HCT116 (cell line): ENCODE results near the gene CDC6. TPM values are rescaled to one million over a fixed set of nuclear protein-coding genes. Genes with fewer than 3 reads are reported as not detected.
A peak's percentile ranks its signal among the peaks of the same experiment; 100 is the strongest.

ENCODE experiments used
- ATAC-seq: fragments of 200-7000 bp; cut with Tn5 transposase; 2 replicates; pipeline ENCODE4 v1.9.1; 2020; ENCODE audit warnings: mild to moderate bottlenecking, moderate library complexity
- BruUV-seq: library from RNA; stranded (reverse); fragments of 400-500 nt; replicated peaks from 2 replicates; lab custom pipeline; 2021; lab: Mats Ljungman, UMichigan
- CTCF ChIA-PET: fragments of 300-600 bp; sonication (Branson Sonifier 250); formaldehyde crosslinking; loops from one replicate; lab custom pipeline; 2021; ENCODE audit warnings: antibody characterized with exemption; lab: Charles Lee
- POLR2A ChIA-PET: fragments of 300-600, 350-600 bp; sonication (Branson Sonifier 250); formaldehyde crosslinking; loops from one replicate; lab custom pipeline; 2021; ENCODE audit warnings: antibody characterized with exemption; lab: Charles Lee
- RAD21 ChIA-PET, 2 experiments: fragments of 300-600 bp; sonication (Branson Sonifier 250); formaldehyde crosslinking; loops; one replicate each; lab custom pipeline; 2023; ENCODE audit warnings: low total read pairs in 2 of 2; ENCODE audit not compliant: uncharacterized antibody in 2 of 2, unreplicated experiment in 2 of 2, low non-redundant PET in 1 of 2; lab: Charles Lee
- DNase-seq: peaks from one replicate; pipeline ENCODE4 v3.0.0-alpha.2; 2010; ENCODE audit warnings: low read depth, low spot score
- H2AFZ ChIP-seq: fragments of 200-600 bp; shearing (Covaris generic), sonication (generic); 2 replicates; pipeline ENCODE4 v1.6.1; 2017; ENCODE audit warnings: low read depth, mixed run types, mixed read lengths, antibody characterized with exemption, low read length; ENCODE audit not compliant: poor library complexity, severe bottlenecking
- H3K27ac ChIP-seq: 2 replicates; pipeline ENCODE4 v1.5.1; 2012; ENCODE audit warnings: low read depth, low read length
- H3K27me3 ChIP-seq: fragments of 200-600 bp; sonication (generic); 2 replicates; pipeline ENCODE4 v1.6.1; 2016; ENCODE audit warnings: mixed run types, low read length, mixed read lengths; ENCODE audit not compliant: insufficient read depth
- H3K36me3 ChIP-seq, 2 experiments: fragments of 200-500 bp in 1 of 2; fragments of 200-600 bp in 1 of 2; sonication (Bioruptor generic) in 1 of 2; sonication (generic) in 1 of 2; 2 replicates each; pipeline versions ENCODE4 v1.5.1 to v1.6.1; 2014 to 2016; ENCODE audit warnings: low read length in 2 of 2, inconsistent platforms in 1 of 2, mixed read lengths in 1 of 2, mixed run types in 1 of 2; ENCODE audit not compliant: insufficient read depth in 2 of 2, control insufficient read depth in 1 of 2
- H3K4me1 ChIP-seq, 2 experiments: fragments of 200-600 bp in 1 of 2; sonication (generic) in 1 of 2; 2 replicates each; pipeline versions ENCODE4 v1.5.1 to v1.6.1; 2012 to 2017; ENCODE audit warnings: low read length in 2 of 2, inconsistent platforms in 1 of 2, mild to moderate bottlenecking in 1 of 2, mixed read lengths in 1 of 2, mixed run types in 1 of 2, moderate library complexity in 1 of 2; ENCODE audit not compliant: insufficient read depth in 2 of 2, control insufficient read depth in 1 of 2
- H3K4me2 ChIP-seq: fragments of 200-600 bp; sonication (generic); 2 replicates; pipeline ENCODE4 v1.6.1; 2017; ENCODE audit warnings: mixed run types, low read length, mixed read lengths
- H3K4me3 ChIP-seq, 2 experiments: fragments of 200-600 bp in 1 of 2; sonication (generic) in 1 of 2; replicated peaks in 1 of 2; 2 replicates each; pipeline ENCODE4 v1.5.1; 2011 to 2016; ENCODE audit warnings: low read length in 2 of 2, control low read depth in 1 of 2, low read depth in 1 of 2, mild to moderate bottlenecking in 1 of 2, mixed read lengths in 1 of 2, mixed run types in 1 of 2
- H3K79me2 ChIP-seq: fragments of 200-600 bp; sonication (generic); 2 replicates; pipeline ENCODE4 v1.6.1; 2017; ENCODE audit warnings: mild to moderate bottlenecking, mixed run types, low read length, moderate library complexity, mixed read lengths; ENCODE audit not compliant: insufficient read depth
- H3K9ac ChIP-seq: fragments of 200-600 bp; sonication (generic); 2 replicates; pipeline ENCODE4 v1.6.1; 2016; ENCODE audit warnings: low read length, mixed read lengths
- H3K9me2 ChIP-seq: fragments of 200-600 bp; sonication (generic), shearing (Covaris generic); 2 replicates; pipeline ENCODE4 v1.6.1; 2017; ENCODE audit warnings: mixed run types, mild to moderate bottlenecking, moderate library complexity; ENCODE audit not compliant: insufficient read depth
- H3K9me3 ChIP-seq, 2 experiments: fragments of 200-500 bp in 1 of 2; fragments of 200-600 bp in 1 of 2; sonication (Bioruptor generic) in 1 of 2; sonication (generic) in 1 of 2; 2 replicates each; pipeline ENCODE4 v1.6.1; 2014 to 2017; ENCODE audit warnings: low read length in 2 of 2, mixed read lengths in 2 of 2, inconsistent platforms in 1 of 2, low read depth in 1 of 2, mild to moderate bottlenecking in 1 of 2, mixed run types in 1 of 2, moderate library complexity in 1 of 2; ENCODE audit not compliant: control insufficient read depth in 1 of 2, insufficient read depth in 1 of 2
- H4K20me1 ChIP-seq: fragments of 200-600 bp; sonication (generic), shearing (Covaris generic); 2 replicates; pipeline ENCODE4 v1.6.1; 2017; ENCODE audit warnings: mixed run types, mild to moderate bottlenecking, moderate library complexity; ENCODE audit not compliant: insufficient read depth
- ATF3 ChIP-seq: IDR thresholded peaks from 2 replicates; pipeline ENCODE4 v1.6.1; 2012
- CEBPB ChIP-seq: IDR thresholded peaks from 2 replicates; pipeline ENCODE4 v1.6.1; 2012; ENCODE audit warnings: low read depth
- CTCF ChIP-seq, 3 experiments: fragments of 200-600 bp in 1 of 3; sonication (generic) in 1 of 3; IDR thresholded peaks in 2 of 3; conservative IDR thresholded peaks in 1 of 3; 2 replicates each; pipeline ENCODE4 v1.5.1; 2012 to 2017; ENCODE audit warnings: low read depth in 2 of 3, low read length in 2 of 3, antibody characterized with exemption in 1 of 3, borderline replicate concordance in 1 of 3, control low read depth in 1 of 3, mild to moderate bottlenecking in 1 of 3, mixed read lengths in 1 of 3, mixed run types in 1 of 3, moderate library complexity in 1 of 3; ENCODE audit not compliant: insufficient read depth in 1 of 3
- EGR1 ChIP-seq: IDR thresholded peaks from 2 replicates; pipeline ENCODE4 v1.6.1; 2012; ENCODE audit warnings: low read depth
- EZH2 ChIP-seq: fragments of 200-600 bp; sonication (generic); IDR thresholded peaks from 2 replicates; pipeline ENCODE4 v1.6.1; 2017; ENCODE audit warnings: antibody characterized with exemption, mixed run types
- FOSL1 ChIP-seq: IDR thresholded peaks from 2 replicates; pipeline ENCODE4 v1.6.1; 2012; ENCODE audit warnings: low read depth
- MAX ChIP-seq: IDR thresholded peaks from 2 replicates; pipeline ENCODE4 v1.6.1; 2012
- POLR2AphosphoS5 ChIP-seq: IDR thresholded peaks from 2 replicates; pipeline ENCODE4 v1.6.1; 2011; ENCODE audit warnings: mild to moderate bottlenecking, low read depth, low read length, moderate library complexity
- SP1 ChIP-seq: IDR thresholded peaks from 2 replicates; pipeline ENCODE4 v1.6.1; 2012; ENCODE audit warnings: low read depth
- YY1 ChIP-seq: IDR thresholded peaks from 2 replicates; pipeline ENCODE4 v1.6.1; 2011; ENCODE audit warnings: low read length, low read depth, moderate library complexity, mild to moderate bottlenecking; ENCODE audit not compliant: insufficient replicate concordance; ENCODE audit errors: extremely low read depth
- ZFX ChIP-seq: fragments of 450-650 bp; IDR thresholded peaks from 2 replicates; pipeline ENCODE4 v1.6.1; 2017
- ZNF274 ChIP-seq: fragments of 200-500 bp; sonication (Bioruptor generic); IDR thresholded peaks from 2 replicates; pipeline ENCODE4 v1.6.1; 2014; ENCODE audit warnings: mild to moderate bottlenecking, low read depth, low read length, inconsistent platforms
- intact Hi-C: fragments of 100-400 bp; cut with micrococcal nuclease; formaldehyde crosslinking; loops from 2 replicates; pipeline ENCODE4 v1.10.0; 2022
- total RNA-seq: library from RNA; stranded (reverse); gene quantifications from one replicate; pipeline ENCODE4 v1.2.1, GENCODE V29; 2021; ENCODE audit not compliant: unreplicated experiment

Gene CDC6
- total RNA-seq, 1 experiment from 2014 or later, result 117 TPM

- DNase-seq (peak; percentile 88), ATAC-seq (peak; percentile 81)
- TF ChIP-seq ZFX, result no peak
- peak; percentile 79 for TF ChIP-seq YY1
- TF ChIP-seq CTCF (IDR thresholded peaks at IDR 0.05 in 2 of 3, conservative IDR thresholded peaks at IDR 0.05 in 1 of 3; ENCODE audit: borderline replicate concordance in 1 of 3, insufficient read depth in 1 of 3, low read depth in 2 of 3, low read length in 2 of 3), result no peak
- peak; percentile 71 for TF ChIP-seq POLR2AphosphoS5
- no peak for TF ChIP-seq ZNF274
- peak; percentile 91 for TF ChIP-seq MAX
- TF ChIP-seq ATF3, result no peak
- no peak for TF ChIP-seq CEBPB
- TF ChIP-seq EGR1, result peak; percentile 94
- TF ChIP-seq FOSL1, result no peak
- no peak for TF ChIP-seq EZH2
- peak; percentile 78 for TF ChIP-seq SP1
- CTCF ChIA-PET, result interaction anchor here (0.7 to 2.0 kb wide), 5 partner anchors 10 to 202 kb away, joined by 3 to 19 read pairs (median 4); partner anchors contain the start of gene RARA
- TSS peak; percentile 60 for BruUV-seq
- no peaks in the 10 kb centered on the region for H3K27me3 ChIP-seq
- POLR2A ChIA-PET, result interaction anchor here (0.7 to 2.0 kb wide), 2 partner anchors 9 to 23 kb away, joined by 3 to 8 read pairs; no protein-coding TSS in a partner anchor
- no peaks in the 10 kb centered on the region for H3K9me2 ChIP-seq
- H3K27ac ChIP-seq, result peak overlapping the region; percentile 91
- peaks cover 51% of the 10 kb centered on the region for H3K79me2 ChIP-seq
- peak overlapping the region; percentile 94 to 95 for H3K4me3 ChIP-seq
- H4K20me1 ChIP-seq, result no peaks in the 10 kb centered on the region
- peak overlapping the region; percentile 99 for H3K9ac ChIP-seq
- H2AFZ ChIP-seq, result no peak overlapping the region
- H3K36me3 ChIP-seq, result no peaks in the 10 kb centered on the region
- RAD21 ChIA-PET, result no interaction called here
- intact Hi-C loops, result loop anchor here (2.0 kb wide), 1 partner anchor 23 kb away; no protein-coding TSS in a partner anchor
- H3K4me1 ChIP-seq, result peaks cover 68 to 90% of the 10 kb centered on the region in 2 experiments
- no peaks in the 10 kb centered on the region for H3K9me3 ChIP-seq
- peak overlapping the region; percentile 95 for H3K4me2 ChIP-seq
These were observed 30.5 kb downstream of the CDC6 start for GRCh38 chr17:40317880-40318829.
